HepG2 (cell line): ENCODE results near the gene AP2B1. TPM values are rescaled to one million over a fixed set of nuclear protein-coding genes. Genes with fewer than 3 reads are reported as not detected.

Source experiments
- ARID2 ChIP-seq: sonication (generic); formaldehyde crosslinking; IDR thresholded peaks from 2 replicates; pipeline ENCODE4 v1.8.1; 2022; ENCODE audit warnings: mild to moderate bottlenecking, missing genetic modification reagents, borderline replicate concordance
- CBX1 ChIP-seq: IDR thresholded peaks from one replicate; pipeline ENCODE4 v1.6.1; 2016; ENCODE audit warnings: antibody characterized with exemption, low read depth
- CHD2 ChIP-seq: IDR thresholded peaks from 2 replicates; pipeline ENCODE4 v1.6.1; 2011; ENCODE audit warnings: low read depth, low read length, improper control_type of control experiment
- FOXP4 ChIP-seq: sonication (generic); formaldehyde crosslinking; IDR thresholded peaks from 2 replicates; pipeline ENCODE4 v1.4.0; 2020; ENCODE audit warnings: missing genetic modification reagents
- GPBP1L1 ChIP-seq: sonication (generic); formaldehyde crosslinking; IDR thresholded peaks from 2 replicates; pipeline ENCODE4 v1.5.0; 2020; ENCODE audit warnings: mild to moderate bottlenecking, missing genetic modification reagents
- KDM4B ChIP-seq: sonication (generic); formaldehyde crosslinking; IDR thresholded peaks from 2 replicates; pipeline ENCODE4 v1.4.0; 2020; ENCODE audit warnings: missing genetic modification reagents
- KLF13 ChIP-seq: sonication (generic); formaldehyde crosslinking; IDR thresholded peaks from 2 replicates; pipeline ENCODE4 v1.4.0; 2020; ENCODE audit warnings: mild to moderate bottlenecking, missing genetic modification reagents
- MEIS2 ChIP-seq: sonication (generic); formaldehyde crosslinking; IDR thresholded peaks from 2 replicates; pipeline ENCODE4 v1.9.0; 2021; ENCODE audit warnings: mild to moderate bottlenecking, missing genetic modification reagents
- MIER2 ChIP-seq: IDR thresholded peaks from 2 replicates; pipeline ENCODE4 v1.6.1; 2016; ENCODE audit warnings: missing biosample characterization, missing genetic modification reagents
- MTERF4 ChIP-seq: sonication (generic); formaldehyde crosslinking; IDR thresholded peaks from 2 replicates; pipeline ENCODE4 v1.8.0; 2023; ENCODE audit warnings: mild to moderate bottlenecking, missing genetic modification reagents
- NCOA2 ChIP-seq: sonication (generic); formaldehyde crosslinking; IDR thresholded peaks from 2 replicates; pipeline ENCODE4 v1.8.0; 2022; ENCODE audit warnings: inconsistent platforms
- SP2 ChIP-seq: sonication (generic); formaldehyde crosslinking; IDR thresholded peaks from 2 replicates; pipeline ENCODE4 v1.5.1; 2020; ENCODE audit warnings: mild to moderate bottlenecking, missing genetic modification reagents
- THAP7 ChIP-seq: sonication (generic); formaldehyde crosslinking; IDR thresholded peaks from 2 replicates; pipeline ENCODE4 v1.8.1; 2023; ENCODE audit warnings: mild to moderate bottlenecking, missing genetic modification reagents
- TIGD3 ChIP-seq: sonication (generic); formaldehyde crosslinking; IDR thresholded peaks from 2 replicates; pipeline ENCODE4 v1.5.1; 2020; ENCODE audit warnings: mild to moderate bottlenecking, missing genetic modification reagents, borderline replicate concordance
- ZMAT3 ChIP-seq: sonication (generic); formaldehyde crosslinking; conservative IDR thresholded peaks from 2 replicates; pipeline ENCODE4 v1.7.0; 2021; ENCODE audit warnings: missing genetic modification reagents
- ZNF251 ChIP-seq: sonication (generic); formaldehyde crosslinking; IDR thresholded peaks from 2 replicates; pipeline ENCODE4 v1.9.0; 2021; ENCODE audit warnings: mild to moderate bottlenecking, missing genetic modification reagents
- ZNF337 ChIP-seq: sonication (generic); formaldehyde crosslinking; IDR thresholded peaks from 2 replicates; pipeline ENCODE4 v1.5.1; 2020; ENCODE audit warnings: missing genetic modification reagents, low read depth, mild to moderate bottlenecking, borderline replicate concordance
- ZNF460 ChIP-seq: sonication (generic); formaldehyde crosslinking; IDR thresholded peaks from 2 replicates; pipeline ENCODE4 v1.5.1; 2020; ENCODE audit warnings: missing genetic modification reagents, mild to moderate bottlenecking, borderline replicate concordance
- ZNF567 ChIP-seq: sonication (generic); formaldehyde crosslinking; IDR thresholded peaks from 2 replicates; pipeline ENCODE4 v1.8.1; 2023; ENCODE audit warnings: mild to moderate bottlenecking, missing genetic modification reagents, borderline replicate concordance
- ZNF597 ChIP-seq: sonication (generic); formaldehyde crosslinking; IDR thresholded peaks from 2 replicates; pipeline ENCODE4 v1.5.0; 2020; ENCODE audit warnings: missing genetic modification reagents
- ZNF724P ChIP-seq: sonication (generic); formaldehyde crosslinking; IDR thresholded peaks from 2 replicates; pipeline ENCODE4 v1.8.0; 2022; ENCODE audit warnings: missing genetic modification reagents, borderline replicate concordance
- ZNF746 ChIP-seq: sonication (generic); formaldehyde crosslinking; IDR thresholded peaks from 2 replicates; pipeline ENCODE4 v1.8.0; 2022; ENCODE audit warnings: mild to moderate bottlenecking, missing genetic modification reagents
- polyA plus RNA-seq, 8 experiments: library from polyadenylated mRNA; depleted of rRNA in 3 of 8; stranded (reverse) in 7 of 8; unstranded in 1 of 8; fragments of >200 nt; fragmentation: Illumina TruSeq in 4 of 8; extraction: Trizol in 4 of 8; gene quantifications; 2 replicates each; pipeline versions ENCODE4 v1.2.1 to v1.2.3, GENCODE V29; 2011 to 2016; ENCODE audit warnings: low read depth in 4 of 8, missing spikeins in 1 of 8, mixed read lengths in 1 of 8; ENCODE audit not compliant: insufficient read depth in 1 of 8
- total RNA-seq, 5 experiments: library from RNA; depleted of rRNA; stranded (reverse); fragments of >200 nt; fragmentation: Illumina TruSeq; extraction: Trizol; gene quantifications; 2 replicates each; pipeline ENCODE4 v1.2.3, GENCODE V29; 2016; ENCODE audit warnings: low read depth in 1 of 5

AP2B1 gene
- total and polyA plus RNA-seq, 2 of the 13 experiments (the other 11 are each of a cell fraction or from before 2014, with no cell fraction given) = 23.8 to 71.3 TPM

GRCh38 chr17:35764123-35764991, 177.2 kb downstream of the AP2B1 start (continued):
- TF ChIP-seq ZNF251 (CRISPR knock-in tag) (no peak), MTERF4 (CRISPR knock-in tag) (no peak; the same call in 1 of the 2 replicates), MEIS2 (CRISPR knock-in tag) (peak; percentile 47; the same call in 1 of the 2 replicates), NCOA2 (CRISPR knock-in tag) (0 out of 2 replicates have a peak, but pooled peaks have one; percentile 21), ARID2 (CRISPR knock-in tag) (no peak), TIGD3 (CRISPR knock-in tag) (no peak), ZNF746 (CRISPR knock-in tag) (no peak), KLF13 (CRISPR knock-in tag) (no peak), CBX1 (no peak), SP2 (CRISPR knock-in tag) (peak; percentile 34), ZNF460 (CRISPR knock-in tag) (no peak), MIER2 (CRISPR knock-in tag) (peak; percentile 52; the same call in 1 of the 2 replicates), CHD2 (no peak), ZNF567 (no peak; the same call in 1 of the 2 replicates), ZNF337 (CRISPR knock-in tag) (no peak), KDM4B (CRISPR knock-in tag) (no peak), FOXP4 (CRISPR knock-in tag) (peak; percentile 21; the same call in 1 of the 2 replicates), ZNF724P (CRISPR knock-in tag) (no peak), ZMAT3 (CRISPR knock-in tag) (peak; percentile 80), THAP7 (CRISPR knock-in tag) (0 out of 2 replicates have a peak, but pooled peaks have one; percentile 70), GPBP1L1 (no peak), ZNF597 (CRISPR knock-in tag) (no peak)
